ENCODE data around the gene BCDIN3D. TPM values are rescaled to one million over a fixed set of nuclear protein-coding genes. Genes with fewer than 3 reads are reported as not detected.
A peak's percentile ranks its signal among the peaks of the same experiment; 100 is the strongest.
"Not testable (repeated sequence)": the region's sequence is repeated elsewhere in the genome, so short reads cannot be mapped to it uniquely, and the experiment has no call there.

BCDIN3D gene, protein sequence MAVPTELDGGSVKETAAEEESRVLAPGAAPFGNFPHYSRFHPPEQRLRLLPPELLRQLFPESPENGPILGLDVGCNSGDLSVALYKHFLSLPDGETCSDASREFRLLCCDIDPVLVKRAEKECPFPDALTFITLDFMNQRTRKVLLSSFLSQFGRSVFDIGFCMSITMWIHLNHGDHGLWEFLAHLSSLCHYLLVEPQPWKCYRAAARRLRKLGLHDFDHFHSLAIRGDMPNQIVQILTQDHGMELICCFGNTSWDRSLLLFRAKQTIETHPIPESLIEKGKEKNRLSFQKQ
- 2.9 and 4.8 TPM in 2 replicates for total RNA-seq (2014; rRNA removed; shearing (Covaris generic))

DNA sequence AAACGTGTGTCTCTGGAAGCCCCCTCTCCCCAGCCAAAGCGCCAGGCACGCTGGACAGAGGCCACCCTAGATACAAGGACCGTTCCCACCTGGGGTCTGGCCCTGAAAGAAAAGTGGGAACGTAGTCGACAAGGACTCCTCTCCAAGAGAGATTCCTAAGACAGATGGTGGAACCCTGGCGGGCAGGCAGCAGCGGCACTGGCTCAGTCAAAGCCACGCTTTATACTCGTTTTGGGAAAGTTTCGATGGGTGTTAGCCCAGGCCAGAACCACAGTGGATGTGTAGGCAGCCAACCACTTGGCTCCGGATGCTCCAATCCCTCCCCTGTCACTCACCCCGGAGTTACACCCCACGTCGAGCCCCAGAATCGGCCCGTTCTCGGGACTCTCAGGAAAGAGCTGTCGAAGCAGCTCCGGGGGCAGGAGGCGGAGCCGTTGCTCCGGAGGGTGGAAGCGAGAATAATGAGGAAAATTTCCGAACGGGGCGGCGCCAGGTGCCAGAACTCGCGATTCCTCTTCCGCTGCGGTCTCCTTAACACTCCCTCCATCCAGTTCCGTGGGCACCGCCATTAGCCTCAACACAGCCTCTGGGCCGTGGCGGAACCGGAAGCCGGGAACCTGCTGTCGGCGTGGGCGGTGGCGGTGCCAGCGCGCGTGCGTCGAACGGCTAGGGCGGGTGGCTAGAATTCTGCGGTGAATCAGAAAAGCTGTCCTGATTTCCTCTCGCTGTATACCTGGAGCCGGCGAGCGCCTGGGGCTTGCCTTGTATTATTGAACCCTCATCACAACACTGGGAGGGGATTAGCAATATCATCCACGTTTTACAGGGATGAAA lies at the start of gene BCDIN3D:
BCDIN3D (minus strand) TSS at position 588 of the 834 bp plus-strand sequence; CDS start at position 569, 19 bp downstream.
- DNase-seq (ENCODE audit: low read depth): peak; percentile 93

DNA sequence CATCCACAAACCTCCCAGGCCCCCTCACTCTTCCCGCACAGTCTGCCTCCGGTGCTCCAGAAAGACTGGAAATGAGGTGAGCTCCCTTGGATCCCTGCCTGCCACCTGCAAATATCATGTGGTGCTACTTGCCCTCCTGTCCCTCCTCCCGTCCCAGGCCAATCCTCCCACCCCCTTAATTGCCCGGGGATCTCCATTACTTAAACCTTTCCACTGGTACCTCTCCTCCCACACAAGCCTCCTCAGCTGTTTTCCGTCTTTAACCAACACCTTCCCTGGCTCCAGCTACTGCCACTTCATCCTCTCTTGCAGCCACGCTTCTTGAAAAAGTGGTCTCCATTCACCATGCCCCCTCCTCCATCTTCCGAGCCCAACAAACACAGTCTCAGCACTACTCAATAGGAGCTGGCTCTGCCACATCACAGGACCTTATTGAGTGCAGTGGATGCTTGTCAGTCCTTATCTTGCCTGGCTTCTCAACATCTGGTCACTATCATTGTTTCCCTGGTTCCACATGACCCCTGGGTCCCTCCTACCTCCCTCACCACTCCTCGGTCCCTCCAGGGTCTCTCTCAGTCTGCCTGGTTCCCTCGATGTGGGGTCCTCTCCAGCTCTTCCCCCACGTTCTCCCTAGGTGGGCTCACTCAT lies 49.3 kb upstream of the BCDIN3D start:
- no peak for DNase-seq (ENCODE audit: low read depth)

DNA sequence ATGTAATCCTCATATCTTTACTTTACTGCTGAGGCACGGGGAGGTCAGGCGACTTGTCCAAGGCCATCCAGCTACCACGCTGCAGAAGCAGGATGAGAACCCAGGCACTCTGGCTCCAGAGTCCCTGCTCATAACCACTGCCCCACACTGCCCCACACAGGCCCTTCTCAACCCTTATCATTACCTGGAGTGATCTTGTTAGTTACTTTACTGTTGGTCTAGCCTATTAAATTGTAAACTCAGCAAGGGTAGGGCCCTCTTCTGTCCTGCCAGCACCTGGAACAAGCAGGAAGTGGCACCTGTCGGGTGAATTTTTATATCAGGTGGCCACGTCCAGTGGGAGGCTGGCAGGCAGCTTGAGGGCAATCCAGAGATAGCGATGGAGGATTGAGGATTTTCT lies 48.6 kb upstream of the BCDIN3D start:
- DNase-seq (ENCODE audit: low read depth): no peak

DNA sequence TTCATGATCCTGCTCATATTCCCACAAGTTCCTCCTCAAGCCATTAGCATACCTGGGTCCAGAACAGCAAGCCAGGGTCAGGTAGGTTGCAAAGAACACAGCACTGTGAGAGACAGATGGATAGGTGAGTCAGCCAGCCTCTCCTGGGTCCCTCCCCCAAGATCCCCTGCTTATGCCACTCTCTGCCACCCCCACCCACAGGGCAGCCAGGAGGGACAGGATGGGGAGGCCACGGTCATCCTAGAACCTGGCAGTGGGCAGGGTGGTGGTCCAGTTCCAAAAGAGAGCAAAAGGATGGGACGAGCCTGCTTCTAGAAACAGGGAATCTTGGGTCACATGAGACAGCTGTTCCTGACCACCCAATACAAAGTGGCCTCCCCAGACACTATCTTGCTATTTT lies 48.1 kb upstream of the BCDIN3D start:
- DNase-seq (ENCODE audit: low read depth): no peak

DNA sequence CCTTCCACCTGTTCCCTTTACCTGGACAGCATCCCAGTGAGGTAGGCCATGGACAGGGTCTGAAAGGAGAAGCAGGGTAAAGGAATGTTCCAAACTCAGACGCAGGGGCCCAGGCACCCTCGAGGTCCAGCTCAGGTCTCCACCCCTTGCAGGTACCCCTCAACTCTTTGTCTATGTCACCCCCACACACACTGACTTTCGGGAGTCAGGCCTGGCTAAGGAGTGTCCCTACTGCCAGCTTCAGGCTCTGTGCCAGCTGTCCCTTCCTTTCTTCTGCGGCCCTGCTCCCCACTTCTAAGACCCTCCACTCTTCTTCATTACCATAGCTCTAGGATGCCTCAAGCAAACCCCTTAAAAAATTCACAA lies 47.2 kb upstream of the BCDIN3D start:
- no peak for DNase-seq (ENCODE audit: low read depth)

DNA sequence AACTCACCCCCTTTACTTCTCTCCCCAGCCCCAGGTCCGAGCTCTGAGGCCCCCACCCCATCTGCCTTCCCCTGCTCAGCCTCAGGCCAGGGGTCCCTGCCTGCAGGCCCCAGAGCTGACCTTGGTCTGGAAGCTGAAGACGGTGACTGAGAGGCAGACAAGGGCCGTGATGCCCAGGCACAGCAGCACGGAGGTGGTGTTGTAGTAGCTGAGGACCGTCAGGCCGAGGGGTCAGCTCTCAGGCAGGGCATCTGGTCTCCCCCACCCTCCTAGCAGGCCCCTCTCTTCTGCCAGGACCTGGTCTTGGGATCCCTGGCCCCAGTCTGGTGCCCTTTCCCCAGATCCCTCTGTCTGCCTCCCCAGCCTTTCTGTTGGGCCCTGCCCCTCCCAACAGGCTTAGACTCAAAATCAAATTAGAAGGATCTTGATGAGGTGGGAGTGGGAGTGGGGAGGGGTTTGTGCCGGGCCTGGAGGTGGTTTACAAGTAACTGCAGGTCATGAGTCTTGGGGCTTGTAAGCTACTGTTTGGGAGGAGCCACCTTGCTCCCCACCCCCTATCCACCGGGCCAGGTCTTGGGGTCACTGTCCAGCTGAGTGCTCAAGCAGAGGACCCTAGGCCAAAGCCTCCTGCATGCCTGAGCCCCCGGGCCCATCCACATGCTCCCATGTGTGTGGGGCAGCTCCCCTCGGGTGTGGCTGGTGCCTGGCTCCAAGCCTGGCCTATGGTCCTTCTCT lies 46.6 kb upstream of the BCDIN3D start:
- DNase-seq (ENCODE audit: low read depth): no peak

DNA sequence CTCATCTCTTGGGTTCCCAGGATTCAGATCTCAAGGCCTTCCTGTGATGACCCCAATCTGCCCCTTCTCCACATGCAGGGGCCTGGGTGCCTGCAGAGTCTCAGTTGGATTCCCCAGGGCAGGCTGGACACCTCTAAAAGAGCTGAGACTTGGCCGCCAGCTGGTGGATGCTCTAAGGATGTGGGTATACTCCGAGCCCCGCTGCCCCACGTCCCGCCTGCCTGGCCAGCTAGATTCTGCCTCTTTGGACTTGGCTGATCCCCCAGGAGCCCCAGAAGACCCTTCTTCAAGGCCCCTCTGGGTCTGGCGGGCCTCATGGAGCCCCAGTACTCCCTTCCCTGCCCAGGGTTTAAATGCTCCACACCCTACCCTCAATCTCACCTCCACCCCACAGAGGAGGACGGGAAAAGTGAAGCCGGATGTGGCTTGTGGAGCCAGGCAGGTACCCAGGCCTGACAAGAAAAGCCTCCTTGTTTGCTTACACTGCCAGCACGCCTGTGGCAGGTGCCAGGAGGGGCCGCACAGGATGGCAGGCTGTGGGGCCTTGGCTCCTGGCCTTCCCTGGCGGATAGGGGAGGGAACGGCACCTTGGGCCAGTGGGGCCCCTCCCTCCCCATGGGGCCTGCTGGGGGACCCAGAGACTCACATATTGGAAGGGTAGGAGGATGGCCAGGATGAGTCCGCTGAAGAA lies 45.7 kb upstream of the BCDIN3D start:
- no peak for DNase-seq (ENCODE audit: low read depth)

DNA sequence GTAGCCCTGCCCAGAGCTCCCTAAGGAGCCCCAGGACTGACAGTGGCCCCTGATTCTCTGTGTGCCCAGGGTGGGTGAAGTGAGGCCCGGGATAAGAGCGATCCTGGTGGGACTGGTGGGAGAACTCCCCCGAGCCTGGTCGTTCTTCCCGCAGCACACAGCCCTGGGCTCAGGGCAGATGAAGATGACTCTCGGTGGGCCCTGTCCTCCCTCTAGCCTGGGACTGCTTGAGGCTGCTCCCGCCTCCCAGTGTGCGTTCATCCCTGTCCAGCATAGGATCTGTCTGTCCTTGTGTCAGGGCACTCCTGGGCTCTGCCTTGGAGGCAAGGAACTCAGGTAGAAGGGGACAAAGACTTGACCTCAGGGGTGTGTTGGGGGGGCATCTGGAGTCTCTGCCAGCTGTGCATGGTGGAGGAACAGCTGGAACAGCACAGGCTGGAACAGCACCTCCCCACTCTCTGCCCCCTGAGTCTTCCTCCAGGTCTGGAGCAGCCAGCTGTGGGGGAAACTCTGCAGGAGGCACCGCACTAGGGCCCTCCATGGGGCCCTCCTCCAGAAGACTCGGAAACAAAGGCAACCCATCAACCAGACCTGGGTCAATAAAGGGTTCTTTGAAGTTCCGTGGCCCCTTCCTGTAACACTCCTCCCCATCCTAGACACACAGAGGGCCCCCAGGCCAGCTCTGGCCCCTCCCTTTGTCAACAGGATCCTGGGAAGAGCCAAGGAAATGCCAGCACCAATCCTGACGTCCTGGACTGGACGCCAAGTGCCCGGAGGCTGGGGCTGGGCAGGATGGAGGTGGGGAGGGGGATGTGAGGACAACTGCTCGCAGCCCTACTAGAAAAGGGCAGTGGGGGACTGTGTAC lies 44.9 kb upstream of the BCDIN3D start:
- DNase-seq (ENCODE audit: low read depth): no peak

DNA sequence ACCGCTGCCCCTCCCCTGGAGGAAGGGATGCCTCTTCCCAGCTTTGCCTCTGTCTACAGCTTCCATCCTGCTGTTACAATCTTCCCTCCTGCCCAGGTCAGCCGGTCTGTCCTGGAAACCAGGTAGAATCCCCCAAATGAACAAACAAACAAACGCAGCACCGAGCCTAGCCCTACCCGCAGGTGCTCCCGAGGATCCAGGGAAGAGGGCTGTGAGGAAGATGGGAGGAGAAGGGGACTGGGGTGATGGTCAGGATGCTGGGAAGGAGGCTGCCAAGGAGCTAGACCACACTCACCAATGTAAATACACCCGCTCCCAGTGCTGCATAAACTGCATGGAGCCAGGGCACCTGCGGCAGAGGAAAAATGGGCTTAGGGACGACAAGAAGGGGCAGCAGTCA lies 44.2 kb upstream of the BCDIN3D start:
- no peak for DNase-seq (ENCODE audit: low read depth)

DNA sequence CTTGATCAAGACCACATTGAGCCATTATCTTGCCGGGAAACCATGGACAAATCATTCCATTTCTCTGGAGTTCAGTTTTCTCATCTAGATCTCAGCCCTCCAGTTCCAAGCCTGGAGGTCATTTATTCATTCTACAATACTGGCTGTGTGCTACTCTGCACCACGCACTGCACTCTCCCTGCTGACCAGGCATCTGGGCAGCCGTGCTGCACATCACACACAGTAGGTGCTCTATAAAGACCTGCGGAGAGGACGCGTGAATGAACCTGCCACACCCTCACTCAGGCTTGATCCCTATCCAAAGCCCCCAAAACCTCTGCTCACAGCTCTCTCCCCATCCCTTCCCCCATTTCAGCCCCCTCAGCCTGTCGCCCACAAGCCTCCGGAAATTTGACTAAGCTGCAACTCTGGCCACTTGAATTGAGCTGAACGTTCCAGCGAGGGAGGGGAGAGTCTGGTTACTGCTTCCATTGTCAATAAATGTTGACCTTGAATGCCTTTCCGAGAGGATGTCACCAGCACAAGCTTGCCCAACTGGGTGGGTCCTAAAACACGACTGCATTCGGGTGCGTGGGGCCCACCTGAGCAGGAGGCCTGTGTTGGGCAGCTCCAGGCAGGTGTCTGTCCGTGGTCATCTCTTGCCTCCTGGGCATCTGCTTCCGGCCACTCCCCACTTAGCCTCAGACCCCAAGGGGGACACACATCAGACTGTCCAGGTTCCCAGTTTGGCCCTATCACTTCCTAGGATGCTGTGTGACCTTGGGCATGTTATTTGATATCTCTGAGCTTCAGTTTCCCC lies 43.0 kb upstream of the BCDIN3D start:
- no peak for DNase-seq (ENCODE audit: low read depth)

DNA sequence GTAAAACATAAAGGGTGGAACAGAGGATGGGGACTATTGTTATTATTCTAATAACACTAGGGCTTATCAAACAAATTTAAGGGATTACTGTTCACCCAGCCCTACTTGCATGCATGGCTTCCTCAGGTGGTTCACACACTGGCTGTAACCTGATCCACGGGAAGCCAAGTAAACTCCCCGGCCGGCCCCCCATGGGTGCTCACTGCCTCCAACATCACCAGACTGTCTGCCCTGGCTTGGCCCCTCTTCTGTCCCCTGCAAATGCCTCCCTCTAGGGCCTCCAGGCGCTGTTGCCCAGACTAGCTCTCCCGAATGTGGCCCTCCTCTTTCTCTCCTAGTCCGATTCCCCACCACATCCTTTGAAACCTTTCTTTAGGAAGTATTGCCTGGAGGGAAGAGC lies 42.2 kb upstream of the BCDIN3D start:
- no peak for DNase-seq (ENCODE audit: low read depth)

DNA sequence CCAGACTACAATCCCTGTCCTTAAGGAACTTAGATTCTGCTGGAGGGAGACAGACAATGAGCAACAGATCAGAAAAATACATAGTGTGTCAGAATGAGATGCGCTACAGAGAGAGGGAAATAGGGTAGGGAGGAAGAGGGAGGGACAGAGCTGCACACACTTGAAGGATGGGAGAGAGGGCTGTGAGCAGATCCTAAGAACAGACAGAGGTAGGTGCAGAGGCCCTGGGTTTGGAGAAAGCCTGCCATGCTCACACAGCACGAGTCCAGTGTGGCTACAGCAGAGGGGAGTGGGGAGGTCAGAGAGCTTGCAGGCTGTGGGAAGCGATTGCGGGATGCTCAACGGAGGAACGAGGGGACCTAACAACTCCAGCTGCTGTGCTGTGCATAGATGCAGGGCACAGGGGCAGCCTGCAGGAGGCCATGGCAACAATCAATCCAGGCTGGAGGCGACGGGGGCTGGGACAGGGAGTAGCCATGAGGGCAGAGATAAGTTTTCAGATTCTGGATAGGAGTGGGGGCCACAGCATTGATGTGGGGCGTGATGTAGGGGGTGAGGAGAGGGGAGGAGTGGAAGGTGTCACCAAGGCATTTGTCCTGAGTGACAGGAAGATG lies 40.1 kb upstream of the BCDIN3D start:
- DNase-seq (ENCODE audit: low read depth): no peak

DNA sequence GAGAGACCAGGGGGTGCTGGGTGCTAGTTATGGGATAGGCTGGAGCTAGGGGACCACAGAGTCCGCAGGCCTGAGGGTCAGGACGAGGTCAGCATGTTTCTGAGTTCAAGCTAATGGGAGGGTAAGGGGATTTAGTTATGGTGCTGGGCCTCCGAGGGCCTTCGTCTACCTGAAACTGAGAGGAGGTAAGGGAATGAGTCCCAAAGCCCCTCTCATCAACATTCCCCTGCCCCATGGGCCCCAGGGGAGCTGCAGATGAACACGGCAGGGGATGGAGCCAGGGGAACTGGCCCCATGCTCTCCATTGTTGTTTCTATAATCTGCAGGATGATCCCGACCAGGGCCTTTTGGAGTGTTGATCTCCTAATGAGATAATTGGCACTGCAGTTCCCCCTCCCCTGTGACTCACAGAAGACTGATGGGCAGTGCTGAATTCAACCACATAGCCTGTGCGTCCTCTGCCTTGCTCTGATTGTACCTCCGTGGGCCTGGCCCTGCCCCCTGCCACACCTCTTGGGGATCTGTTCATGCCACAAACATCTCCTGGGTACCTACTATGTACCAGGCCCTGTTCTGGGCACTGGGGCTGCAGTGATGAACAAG lies 39.4 kb upstream of the BCDIN3D start:
- DNase-seq (ENCODE audit: low read depth): no peak

DNA sequence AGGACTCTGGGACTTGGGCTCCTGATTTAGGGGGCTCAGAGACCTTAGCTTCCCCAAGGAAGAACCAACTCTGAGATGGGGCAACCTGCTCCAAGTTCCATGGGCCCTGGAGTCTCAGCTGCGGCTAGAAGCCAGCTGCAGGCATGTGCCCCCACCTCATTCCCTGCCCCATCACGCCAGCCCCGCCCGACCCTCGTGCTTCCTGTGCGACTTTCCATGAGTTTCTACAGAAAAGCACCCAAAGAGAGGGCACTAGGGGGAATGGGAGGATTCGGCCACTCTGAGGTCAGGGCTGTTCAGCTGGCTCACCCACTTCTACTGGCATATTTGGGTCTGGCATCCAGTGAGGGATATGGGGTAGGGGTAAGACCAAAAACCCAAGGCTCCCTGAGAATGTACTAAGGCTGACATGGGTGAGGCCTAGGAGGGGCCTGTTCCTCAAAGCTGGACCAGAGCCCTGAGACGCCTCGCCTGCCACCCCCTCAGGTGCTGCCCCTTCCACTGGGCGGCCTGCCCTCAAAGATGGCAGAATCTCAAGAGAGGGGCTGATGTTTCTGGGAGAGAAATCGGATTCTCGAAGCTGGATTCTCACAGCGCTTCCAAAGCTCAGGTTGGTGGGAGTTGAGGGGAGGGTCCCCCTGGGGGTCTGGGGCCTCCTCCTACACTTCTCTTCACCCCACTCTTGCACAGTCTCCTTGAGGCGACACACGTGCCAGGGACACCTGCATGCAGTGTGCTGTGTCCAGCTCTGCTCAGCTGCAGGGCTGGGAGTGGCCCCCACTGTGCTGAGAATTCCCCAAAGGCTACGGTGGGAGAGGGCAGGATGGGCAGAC lies 38.7 kb upstream of the BCDIN3D start:
- no peak for DNase-seq (ENCODE audit: low read depth)

DNA sequence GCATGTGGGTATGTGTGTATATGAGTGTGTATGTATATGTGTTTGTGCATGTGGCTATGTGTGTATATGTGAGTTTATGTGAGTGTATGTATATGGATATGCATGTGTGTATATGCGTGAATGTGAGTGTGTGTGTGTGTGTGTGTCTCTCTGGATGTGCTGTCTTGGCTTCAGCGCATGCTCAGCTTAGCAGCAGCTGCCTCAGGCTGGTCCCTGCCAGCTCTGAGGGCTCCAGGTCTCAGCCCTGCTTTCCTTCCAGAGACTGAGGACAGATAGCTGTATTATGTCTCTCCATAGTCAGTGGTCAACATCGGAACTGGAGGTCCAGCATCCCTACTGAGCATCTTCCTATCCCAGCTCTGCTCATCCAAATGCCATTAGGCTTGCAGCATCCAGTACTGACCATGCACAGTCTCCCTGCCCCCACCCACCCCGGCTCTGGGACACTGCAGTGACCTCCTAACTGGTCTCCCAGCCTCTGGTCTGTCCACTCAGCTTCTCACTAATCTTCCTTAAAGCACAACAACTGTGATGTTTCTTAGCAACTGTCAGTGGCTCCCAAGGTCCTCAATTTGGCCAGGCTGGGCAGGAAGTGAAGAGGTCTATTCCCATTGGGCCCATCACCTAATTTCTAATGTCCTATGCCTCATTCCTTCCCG lies 38.0 kb upstream of the BCDIN3D start:
- peak; percentile 31 for DNase-seq (ENCODE audit: low read depth)

DNA sequence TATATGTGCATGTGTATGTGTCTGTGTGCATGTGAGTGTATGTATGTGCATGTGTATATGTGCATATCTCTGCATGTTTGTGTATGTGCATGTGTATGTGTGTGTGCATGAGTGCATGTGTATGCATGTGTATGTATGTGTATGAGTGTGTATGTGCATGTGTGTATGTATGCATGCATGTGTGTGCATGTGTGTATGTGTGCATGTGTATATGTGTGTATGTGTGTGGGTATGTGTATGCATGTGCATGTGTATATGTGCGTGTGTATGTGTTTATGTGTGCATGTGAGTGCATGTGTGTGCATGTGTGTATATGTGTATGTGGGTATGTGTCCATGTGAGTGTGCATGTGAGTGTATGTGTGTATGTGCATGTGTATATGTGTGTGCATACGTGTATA lies 36.2 kb upstream of the BCDIN3D start:
- DNase-seq (ENCODE audit: low read depth): not testable (repeated sequence)

DNA sequence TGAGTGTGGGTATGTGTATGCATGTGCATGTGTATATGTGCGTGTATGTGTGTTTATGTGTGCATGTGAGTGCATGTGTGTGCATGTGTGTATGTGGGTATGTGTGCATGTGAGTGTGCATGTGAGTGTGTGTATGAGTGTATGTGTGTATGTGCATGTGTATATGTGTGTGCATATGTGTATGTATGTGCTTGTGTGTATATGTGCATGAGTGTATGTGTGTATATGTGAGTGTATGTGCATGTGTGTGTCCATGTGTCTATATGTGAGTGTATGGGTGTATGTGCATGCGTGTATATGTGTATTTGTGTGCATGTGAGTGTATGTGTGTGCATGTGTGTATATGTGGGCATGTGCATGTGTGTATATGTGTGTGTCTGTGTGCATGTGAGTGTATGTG lies 35.1 kb upstream of the BCDIN3D start:
- no peak for DNase-seq (ENCODE audit: low read depth)
